GM21515 (cell line): ENCODE data around the gene FNIP2.
"Not testable (repeated sequence)": the region's sequence is repeated elsewhere in the genome, so short reads cannot be mapped to it uniquely, and the experiment has no call there.

Experiments used
- ATAC-seq: cut with Tn5 transposase; IDR thresholded peaks from one replicate; pipeline ENCODE4 v1.9.1; 2021; ENCODE audit not compliant: unreplicated experiment

Gene FNIP2

GRCh38 chr4:158789853-158790252 lies 21.0 kb downstream of the FNIP2 start:
- no peak for ATAC-seq

GRCh38 chr4:158793021-158793420 lies 24.2 kb downstream of the FNIP2 start:
- ATAC-seq, result no peak

GRCh38 chr4:158793430-158793829 lies 24.6 kb downstream of the FNIP2 start:
- ATAC-seq, result not testable (repeated sequence)

GRCh38 chr4:158796370-158797140 lies 27.7 kb downstream of the FNIP2 start:
- ATAC-seq, result no peak

GRCh38 chr4:158798062-158798461 lies 29.2 kb downstream of the FNIP2 start:
- no peak for ATAC-seq

- ATAC-seq, result no peak
Measured at GRCh38 chr4:158799013-158799770, 30.4 kb downstream of the FNIP2 start.

- ATAC-seq, result no peak
Measured at GRCh38 chr4:158799856-158800255, 31.0 kb downstream of the FNIP2 start.

- no peak for ATAC-seq
Measured at GRCh38 chr4:158801066-158801465, 32.2 kb downstream of the FNIP2 start.

- ATAC-seq, result no peak
Measured at GRCh38 chr4:158801677-158802076, 32.9 kb downstream of the FNIP2 start.

- ATAC-seq, result no peak
Measured at GRCh38 chr4:158802914-158803313, 34.1 kb downstream of the FNIP2 start.

GRCh38 chr4:158805635-158806471 lies 37.0 kb downstream of the FNIP2 start:
- no peak for ATAC-seq

- ATAC-seq, result no peak
Measured at GRCh38 chr4:158807691-158808090, 38.9 kb downstream of the FNIP2 start.

- no peak for ATAC-seq
Measured at GRCh38 chr4:158808399-158808798, 39.6 kb downstream of the FNIP2 start.

GRCh38 chr4:158809208-158809607 lies 40.4 kb downstream of the FNIP2 start:
- not testable (repeated sequence) for ATAC-seq

GRCh38 chr4:158809611-158810486 lies 41.0 kb downstream of the FNIP2 start:
- peak; percentile 78 for ATAC-seq

- ATAC-seq, result no peak
Measured at GRCh38 chr4:158810487-158811215, 41.8 kb downstream of the FNIP2 start.

- no peak for ATAC-seq
Measured at GRCh38 chr4:158811216-158811540, 42.4 kb downstream of the FNIP2 start.

GRCh38 chr4:158811704-158812103 lies 42.9 kb downstream of the FNIP2 start:
- ATAC-seq, result no peak

GRCh38 chr4:158812133-158812532 lies 43.3 kb downstream of the FNIP2 start:
- ATAC-seq, result no peak

GRCh38 chr4:158812543-158812942 lies 43.7 kb downstream of the FNIP2 start:
- no peak for ATAC-seq
